Gastrocnemius medialis (tissue), 4 donors: ENCODE measurements around the gene GMCL2.

Experiments
- CTCF ChIP-seq, 5 experiments: fragments of 450-650 bp in 3 of 5; fragments of 200-600 bp in 2 of 5; sonication (generic) in 2 of 5; IDR thresholded peaks in 4 of 5; conservative IDR thresholded peaks in 1 of 5; 1 replicate in 4 of 5; 2 replicates in 1 of 5; pipeline ENCODE4 v1.5.1; 2016 to 2019; ENCODE audit warnings: antibody characterized with exemption in 5 of 5, mild to moderate bottlenecking in 3 of 5, moderate library complexity in 3 of 5
- POLR2A ChIP-seq, 2 donors: fragments of 450-650 bp; IDR thresholded peaks; one replicate each; pipeline ENCODE4 v1.6.1; 2017; ENCODE audit warnings: antibody characterized with exemption in 2 of 2, mild to moderate bottlenecking in 2 of 2, moderate library complexity in 2 of 2

GRCh38 chr5:178187014-178187413 lies at the start of gene GMCL2:
- TF ChIP-seq CTCF (IDR thresholded peaks at IDR 0.05 in 4 of 5, conservative IDR thresholded peaks at IDR 0.05 in 1 of 5) (no peak), POLR2A (IDR thresholded peaks at IDR 0.05) (no peak)
